H1 (cell line): ENCODE measurements around the gene FARS2. TPM values are rescaled to one million over a fixed set of nuclear protein-coding genes. Genes with fewer than 3 reads are reported as not detected.

ENCODE experiments used
- BCL11A ChIP-seq, 2 experiments: IDR thresholded peaks; one replicate each; pipeline ENCODE4 v1.6.1; 2011; ENCODE audit warnings: low read depth in 2 of 2, low read length in 2 of 2, mild to moderate bottlenecking in 2 of 2
- CTBP2 ChIP-seq: IDR thresholded peaks from 2 replicates; pipeline ENCODE4 v1.7.0; 2011; ENCODE audit warnings: borderline replicate concordance, mild to moderate bottlenecking, moderate library complexity, mixed read lengths, low read length; ENCODE audit not compliant: insufficient read depth, insufficient read length
- EZH2 ChIP-seq: fragments of 200-600 bp; sonication (generic); IDR thresholded peaks from 2 replicates; pipeline ENCODE4 v1.7.1; 2012; ENCODE audit warnings: low read depth, mild to moderate bottlenecking, moderate library complexity, low read length, inconsistent platforms; ENCODE audit not compliant: severe bottlenecking
- JUN ChIP-seq: IDR thresholded peaks from 2 replicates; pipeline ENCODE4 v1.6.1; 2011; ENCODE audit warnings: low read depth, mild to moderate bottlenecking, improper control_type of control experiment, low read length
- PHF8 ChIP-seq: fragments of 200-600 bp; sonication (generic); conservative IDR thresholded peaks from 2 replicates; pipeline ENCODE4 v1.7.1; 2012; ENCODE audit warnings: low read depth, mild to moderate bottlenecking, inconsistent platforms, low read length, moderate library complexity
- POLR2AphosphoS5 ChIP-seq: IDR thresholded peaks from 2 replicates; pipeline ENCODE4 v1.6.1; 2011; ENCODE audit warnings: low read depth, low read length
- polyA plus RNA-seq, 7 experiments: library from polyadenylated mRNA; depleted of rRNA in 3 of 7; stranded (reverse) in 5 of 7; unstranded in 2 of 7; fragments of >200 nt in 5 of 7; fragments of 200-250 nt in 2 of 7; gene quantifications; 1 replicate in 5 of 7; 2 replicates in 1 of 7; 4 replicates in 1 of 7; pipeline versions ENCODE4 v1.2.1 to v1.2.3, GENCODE V29; 2011 to 2013; ENCODE audit warnings: missing spikeins in 2 of 7, mixed read lengths in 2 of 7
- total RNA-seq: library from RNA; stranded (reverse); fragmentation: NEBNext Ultra II Directional; extraction: Animal tissue kit (Norgen Biotek cat#: 25700); gene quantifications from 2 replicates; pipeline ENCODE4 v1.2.1, GENCODE V29; 2021
- TF ChIP-seq, protein P1 (sequence below), 3 experiments: IDR thresholded peaks; 1 replicate in 2 of 3; 2 replicates in 1 of 3; pipeline versions ENCODE4 v1.5.1 to v1.6.1; 2011; ENCODE audit warnings: low read length in 3 of 3, mild to moderate bottlenecking in 3 of 3, inconsistent platforms in 2 of 3, low read depth in 1 of 3, moderate library complexity in 1 of 3; ENCODE audit not compliant: insufficient read depth in 1 of 3; ENCODE audit errors: control extremely low read depth in 1 of 3

Gene FARS2
- total and polyA plus RNA-seq, 2 of the 8 experiments (the other 6 are each of a cell fraction or from before 2014, with no cell fraction given), result 11.7 to 14.4 TPM

- TF ChIP-seq, protein P1, sequence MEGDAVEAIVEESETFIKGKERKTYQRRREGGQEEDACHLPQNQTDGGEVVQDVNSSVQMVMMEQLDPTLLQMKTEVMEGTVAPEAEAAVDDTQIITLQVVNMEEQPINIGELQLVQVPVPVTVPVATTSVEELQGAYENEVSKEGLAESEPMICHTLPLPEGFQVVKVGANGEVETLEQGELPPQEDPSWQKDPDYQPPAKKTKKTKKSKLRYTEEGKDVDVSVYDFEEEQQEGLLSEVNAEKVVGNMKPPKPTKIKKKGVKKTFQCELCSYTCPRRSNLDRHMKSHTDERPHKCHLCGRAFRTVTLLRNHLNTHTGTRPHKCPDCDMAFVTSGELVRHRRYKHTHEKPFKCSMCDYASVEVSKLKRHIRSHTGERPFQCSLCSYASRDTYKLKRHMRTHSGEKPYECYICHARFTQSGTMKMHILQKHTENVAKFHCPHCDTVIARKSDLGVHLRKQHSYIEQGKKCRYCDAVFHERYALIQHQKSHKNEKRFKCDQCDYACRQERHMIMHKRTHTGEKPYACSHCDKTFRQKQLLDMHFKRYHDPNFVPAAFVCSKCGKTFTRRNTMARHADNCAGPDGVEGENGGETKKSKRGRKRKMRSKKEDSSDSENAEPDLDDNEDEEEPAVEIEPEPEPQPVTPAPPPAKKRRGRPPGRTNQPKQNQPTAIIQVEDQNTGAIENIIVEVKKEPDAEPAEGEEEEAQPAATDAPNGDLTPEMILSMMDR (IDR thresholded peaks at IDR 0.05; ENCODE audit: control extremely low read depth in 1 of 3, insufficient read depth in 1 of 3, low read depth in 1 of 3, low read length in 3 of 3), result no peak
- TF ChIP-seq CTBP2, result no peak
- TF ChIP-seq EZH2, result no peak
- no peak for TF ChIP-seq BCL11A (IDR thresholded peaks at IDR 0.05; ENCODE audit: low read depth in 2 of 2, low read length in 2 of 2)
- no peak for TF ChIP-seq POLR2AphosphoS5
- TF ChIP-seq JUN, result no peak
- no peak for TF ChIP-seq PHF8
Measured at GRCh38 chr6:5450073-5450472, 188.8 kb downstream of the FARS2 start (continued).
